HEK293 (cell line): ENCODE measurements around the gene HOXA6.

Source experiments
- CTCF ChIA-PET: fragments of 350-600 bp; formaldehyde crosslinking; extraction: SDS; loops from one replicate; lab custom pipeline; 2021; ENCODE audit warnings: antibody characterized with exemption; lab: Yijun Ruan, JAX
- POLR2A ChIA-PET: fragments of 300-600 bp; formaldehyde crosslinking; extraction: SDS; loops from one replicate; lab custom pipeline; 2020; ENCODE audit warnings: antibody characterized with exemption, inconsistent platforms; lab: Yijun Ruan, JAX
- H3K27ac ChIP-seq: fragments of 200-500 bp; sonication (Bioruptor generic); 2 replicates; pipeline ENCODE4 v1.5.1; 2014; ENCODE audit warnings: low read depth, low read length, control low read depth, inconsistent platforms; ENCODE audit errors: extremely low read depth
- H3K36me3 ChIP-seq, 2 experiments: fragments of 200-500 bp in 1 of 2; sonication (Bioruptor generic) in 1 of 2; 1 replicate in 1 of 2; 2 replicates in 1 of 2; pipeline ENCODE4 v1.5.1; 2014 to 2017; ENCODE audit warnings: inconsistent platforms in 2 of 2, low read length in 2 of 2; ENCODE audit not compliant: control insufficient read depth in 2 of 2, insufficient read depth in 1 of 2
- H3K4me1 ChIP-seq: fragments of 200-500 bp; sonication (Bioruptor generic); 2 replicates; pipeline ENCODE4 v1.5.1; 2014; ENCODE audit warnings: mild to moderate bottlenecking, low read length, inconsistent platforms; ENCODE audit not compliant: control insufficient read depth, insufficient read depth
- H3K4me3 ChIP-seq: 2 replicates; pipeline ENCODE4 v1.5.1; 2011; ENCODE audit warnings: low read depth, mild to moderate bottlenecking, control low read depth, low read length, moderate library complexity
- H3K9me3 ChIP-seq: fragments of 200-500 bp; sonication (Bioruptor generic); 2 replicates; pipeline ENCODE4 v1.5.1; 2014; ENCODE audit warnings: low read depth, low read length, inconsistent platforms; ENCODE audit not compliant: control insufficient read depth, insufficient read depth
- GLI2 ChIP-seq: fragments of 450-650 bp; formaldehyde crosslinking; IDR thresholded peaks from 2 replicates; pipeline ENCODE4; 2017; ENCODE audit warnings: missing biosample characterization, missing genetic modification characterization, low read depth, borderline replicate concordance
- KLF7 ChIP-seq: fragments of 450-650 bp; formaldehyde crosslinking; IDR thresholded peaks from 2 replicates; pipeline ENCODE4 v1.5.1; 2016; ENCODE audit warnings: missing biosample characterization, missing genetic modification characterization, borderline replicate concordance
- KLF9 ChIP-seq: fragments of 450-650 bp; formaldehyde crosslinking; IDR thresholded peaks from 2 replicates; pipeline ENCODE4 v1.5.1; 2016; ENCODE audit warnings: missing biosample characterization, missing genetic modification characterization, low read depth
- SCRT1 ChIP-seq: fragments of 450-650 bp; formaldehyde crosslinking; IDR thresholded peaks from 2 replicates; pipeline ENCODE4 v1.5.1; 2016; ENCODE audit warnings: missing biosample characterization, missing genetic modification characterization, borderline replicate concordance
- SP2 ChIP-seq: fragments of 450-650 bp; formaldehyde crosslinking; IDR thresholded peaks from 2 replicates; pipeline ENCODE4 v1.5.1; 2016; ENCODE audit warnings: missing biosample characterization, missing genetic modification characterization
- SP3 ChIP-seq: fragments of 450-650 bp; formaldehyde crosslinking; IDR thresholded peaks from 2 replicates; pipeline ENCODE4 v1.5.1; 2016; ENCODE audit warnings: missing biosample characterization, missing genetic modification characterization
- ZBTB1 ChIP-seq: fragments of 450-650 bp; formaldehyde crosslinking; IDR thresholded peaks from 2 replicates; pipeline ENCODE4 v1.5.1; 2016; ENCODE audit warnings: missing biosample characterization, missing genetic modification characterization
- ZBTB17 ChIP-seq: fragments of 450-650 bp; formaldehyde crosslinking; IDR thresholded peaks from 2 replicates; pipeline ENCODE4 v1.5.1; 2016; ENCODE audit warnings: missing biosample characterization, missing genetic modification characterization
- ZBTB7A ChIP-seq: fragments of 450-650 bp; formaldehyde crosslinking; IDR thresholded peaks from 2 replicates; pipeline ENCODE4 v1.5.1; 2016; ENCODE audit warnings: low read depth, missing biosample characterization, missing genetic modification characterization
- ZNF146 ChIP-seq: fragments of 450-650 bp; formaldehyde crosslinking; IDR thresholded peaks from 2 replicates; pipeline ENCODE4 v1.5.1; 2016; ENCODE audit warnings: missing biosample characterization, missing genetic modification characterization
- ZNF335 ChIP-seq: fragments of 450-650 bp; formaldehyde crosslinking; conservative IDR thresholded peaks from 2 replicates; pipeline ENCODE4 v1.5.1; 2016; ENCODE audit warnings: missing biosample characterization, missing genetic modification characterization
- ZNF555 ChIP-seq: fragments of 450-650 bp; formaldehyde crosslinking; conservative IDR thresholded peaks from 2 replicates; pipeline ENCODE4 v1.5.1; 2017; ENCODE audit warnings: missing biosample characterization, mild to moderate bottlenecking, missing genetic modification characterization, inconsistent platforms
- TF ChIP-seq, protein P1 (sequence below): fragments of 450-650 bp; formaldehyde crosslinking; IDR thresholded peaks from 2 replicates; pipeline ENCODE4 v1.5.1; 2017; ENCODE audit warnings: missing biosample characterization, missing genetic modification characterization
- TF ChIP-seq, protein P2 (sequence below): fragments of 450-650 bp; formaldehyde crosslinking; IDR thresholded peaks from 2 replicates; pipeline ENCODE4 v1.5.1; 2016; ENCODE audit warnings: missing biosample characterization, missing genetic modification characterization
- TF ChIP-seq, protein P3 (sequence below): fragments of 450-650 bp; formaldehyde crosslinking; IDR thresholded peaks from 2 replicates; pipeline ENCODE4 v1.5.1; 2016; ENCODE audit warnings: missing biosample characterization, missing genetic modification characterization

Gene HOXA6

DNA sequence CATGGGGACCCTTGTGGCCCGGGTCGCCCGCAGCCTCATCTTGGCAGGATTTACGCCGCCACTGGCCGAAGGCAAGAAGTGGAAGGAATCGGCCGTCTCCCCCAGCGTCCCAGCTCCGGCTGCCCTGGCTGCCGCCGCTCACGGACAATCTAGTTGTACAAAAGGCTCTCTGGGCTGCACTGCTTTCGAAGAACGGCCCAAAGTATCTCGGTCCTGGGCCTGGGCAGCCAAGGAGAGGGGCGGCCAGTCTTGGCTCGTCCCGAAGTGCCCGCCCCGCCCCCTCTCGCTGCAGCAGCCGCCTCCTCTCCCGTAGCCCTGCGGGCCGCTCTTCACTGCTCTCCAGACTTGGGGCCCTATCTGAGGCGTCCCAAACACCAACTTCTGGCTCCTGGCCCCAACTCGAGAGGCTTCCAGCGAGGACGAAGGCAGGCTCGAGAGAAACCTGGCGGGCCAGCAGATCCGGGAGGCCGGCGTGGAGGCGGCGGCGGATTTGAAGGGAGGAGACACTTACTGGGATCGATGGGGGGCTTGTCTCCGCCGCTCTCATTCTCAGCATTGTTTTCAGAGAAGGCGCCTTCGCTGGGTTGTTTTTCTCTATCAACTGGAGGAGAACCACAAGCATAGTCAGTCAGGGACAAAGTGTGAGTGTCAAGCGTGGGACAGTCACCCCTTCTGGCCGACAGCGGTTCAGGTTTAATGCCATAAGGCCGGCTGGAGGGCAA, 17.0 kb upstream of the HOXA6 start:
- ChIA-PET CTCF (interaction anchor here (0.6 to 1.0 kb wide), 2 partner anchors 14 to 21 kb away, joined by 3 read pairs; no protein-coding TSS in a partner anchor), POLR2A (interaction anchor here (1.3 to 4.1 kb wide), 5 partner anchors 9 to 17 kb away, joined by 3 to 42 read pairs (median 11); partner anchors contain the start of genes HOXA10, HOXA3 and HOXA6)
- Histone ChIP-seq H3K36me3 (peaks cover 18 to 41% of the 10 kb centered on the region in 2 experiments), H3K9me3 (no peaks in the 10 kb centered on the region), H3K27ac (peak overlapping the region; percentile 100), H3K4me1 (peaks cover 11% of the 10 kb centered on the region), H3K4me3 (peak overlapping the region; percentile 76)
- TF ChIP-seq SP3 (peak; percentile 35), KLF7 (no peak), KLF9 (tag by site-specific recombination) (peak; percentile 82), ZBTB1 (tag by site-specific recombination) (no peak), SP2 (peak; percentile 33; the same call in 1 of the 2 replicates)
- TF ChIP-seq, protein P1, sequence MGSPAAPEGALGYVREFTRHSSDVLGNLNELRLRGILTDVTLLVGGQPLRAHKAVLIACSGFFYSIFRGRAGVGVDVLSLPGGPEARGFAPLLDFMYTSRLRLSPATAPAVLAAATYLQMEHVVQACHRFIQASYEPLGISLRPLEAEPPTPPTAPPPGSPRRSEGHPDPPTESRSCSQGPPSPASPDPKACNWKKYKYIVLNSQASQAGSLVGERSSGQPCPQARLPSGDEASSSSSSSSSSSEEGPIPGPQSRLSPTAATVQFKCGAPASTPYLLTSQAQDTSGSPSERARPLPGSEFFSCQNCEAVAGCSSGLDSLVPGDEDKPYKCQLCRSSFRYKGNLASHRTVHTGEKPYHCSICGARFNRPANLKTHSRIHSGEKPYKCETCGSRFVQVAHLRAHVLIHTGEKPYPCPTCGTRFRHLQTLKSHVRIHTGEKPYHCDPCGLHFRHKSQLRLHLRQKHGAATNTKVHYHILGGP (tag by site-specific recombination) = 0 out of 2 replicates have a peak, but pooled peaks have one; percentile 10
- TF ChIP-seq, protein P2, sequence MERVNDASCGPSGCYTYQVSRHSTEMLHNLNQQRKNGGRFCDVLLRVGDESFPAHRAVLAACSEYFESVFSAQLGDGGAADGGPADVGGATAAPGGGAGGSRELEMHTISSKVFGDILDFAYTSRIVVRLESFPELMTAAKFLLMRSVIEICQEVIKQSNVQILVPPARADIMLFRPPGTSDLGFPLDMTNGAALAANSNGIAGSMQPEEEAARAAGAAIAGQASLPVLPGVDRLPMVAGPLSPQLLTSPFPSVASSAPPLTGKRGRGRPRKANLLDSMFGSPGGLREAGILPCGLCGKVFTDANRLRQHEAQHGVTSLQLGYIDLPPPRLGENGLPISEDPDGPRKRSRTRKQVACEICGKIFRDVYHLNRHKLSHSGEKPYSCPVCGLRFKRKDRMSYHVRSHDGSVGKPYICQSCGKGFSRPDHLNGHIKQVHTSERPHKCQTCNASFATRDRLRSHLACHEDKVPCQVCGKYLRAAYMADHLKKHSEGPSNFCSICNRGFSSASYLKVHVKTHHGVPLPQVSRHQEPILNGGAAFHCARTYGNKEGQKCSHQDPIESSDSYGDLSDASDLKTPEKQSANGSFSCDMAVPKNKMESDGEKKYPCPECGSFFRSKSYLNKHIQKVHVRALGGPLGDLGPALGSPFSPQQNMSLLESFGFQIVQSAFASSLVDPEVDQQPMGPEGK (tag by site-specific recombination) = 0 out of 2 replicates have a peak, but pooled peaks have one; percentile 8

DNA sequence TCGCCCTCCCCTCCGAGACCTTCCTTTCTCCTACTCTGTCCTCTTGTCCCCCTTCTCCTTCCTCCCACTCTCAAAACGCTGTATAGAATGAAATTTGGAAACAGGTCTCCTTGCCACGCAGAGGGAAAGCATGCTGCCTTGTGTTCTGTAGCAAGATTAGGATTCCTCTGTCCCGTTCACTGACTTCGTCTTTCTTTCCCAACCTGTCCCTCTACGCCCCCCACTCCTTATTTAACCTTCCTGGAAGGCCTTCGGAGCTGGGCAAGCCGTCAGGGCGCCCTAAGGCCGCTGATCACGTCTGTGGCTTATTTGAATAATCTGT, 16.4 kb upstream of the HOXA6 start:
- CTCF ChIA-PET = interaction anchor here (0.6 to 1.8 kb wide), 3 partner anchors 14 to 20 kb away, joined by 3 to 10 read pairs (median 3); no protein-coding TSS in a partner anchor
- H3K4me1 ChIP-seq = peaks cover 16% of the 10 kb centered on the region
- H3K27ac ChIP-seq = peak overlapping the region; percentile 100
- no peaks in the 10 kb centered on the region for H3K9me3 ChIP-seq
- no peak for TF ChIP-seq ZBTB1 (tag by site-specific recombination)
- TF ChIP-seq ZNF146 (tag by site-specific recombination) = no peak
- TF ChIP-seq, protein P3, sequence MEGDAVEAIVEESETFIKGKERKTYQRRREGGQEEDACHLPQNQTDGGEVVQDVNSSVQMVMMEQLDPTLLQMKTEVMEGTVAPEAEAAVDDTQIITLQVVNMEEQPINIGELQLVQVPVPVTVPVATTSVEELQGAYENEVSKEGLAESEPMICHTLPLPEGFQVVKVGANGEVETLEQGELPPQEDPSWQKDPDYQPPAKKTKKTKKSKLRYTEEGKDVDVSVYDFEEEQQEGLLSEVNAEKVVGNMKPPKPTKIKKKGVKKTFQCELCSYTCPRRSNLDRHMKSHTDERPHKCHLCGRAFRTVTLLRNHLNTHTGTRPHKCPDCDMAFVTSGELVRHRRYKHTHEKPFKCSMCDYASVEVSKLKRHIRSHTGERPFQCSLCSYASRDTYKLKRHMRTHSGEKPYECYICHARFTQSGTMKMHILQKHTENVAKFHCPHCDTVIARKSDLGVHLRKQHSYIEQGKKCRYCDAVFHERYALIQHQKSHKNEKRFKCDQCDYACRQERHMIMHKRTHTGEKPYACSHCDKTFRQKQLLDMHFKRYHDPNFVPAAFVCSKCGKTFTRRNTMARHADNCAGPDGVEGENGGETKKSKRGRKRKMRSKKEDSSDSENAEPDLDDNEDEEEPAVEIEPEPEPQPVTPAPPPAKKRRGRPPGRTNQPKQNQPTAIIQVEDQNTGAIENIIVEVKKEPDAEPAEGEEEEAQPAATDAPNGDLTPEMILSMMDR (tag by site-specific recombination) = no peak
- TF ChIP-seq, protein P2 (tag by site-specific recombination) = no peak
- TF ChIP-seq ZNF555 = no peak
- no peak for TF ChIP-seq ZNF335 (tag by site-specific recombination)
- no peak for TF ChIP-seq ZBTB7A (tag by site-specific recombination)
- no peak for TF ChIP-seq ZBTB17 (tag by site-specific recombination)
- no peak for TF ChIP-seq GLI2 (tag by site-specific recombination)
- TF ChIP-seq SCRT1 = no peak
- TF ChIP-seq, all 188 proteins: peak for 0
- Histone ChIP-seq H3K36me3 (peaks cover 18 to 40% of the 10 kb centered on the region in 2 experiments), H3K4me3 (peak overlapping the region; percentile 76)
- POLR2A ChIA-PET = interaction anchor here (0.8 to 4.1 kb wide), 5 partner anchors 10 to 1307 kb away, joined by 3 to 42 read pairs (median 4); partner anchors contain the start of genes HOXA10, HOXA3 and HOXA6
